HG02588 (cell line): ENCODE measurements around the gene PDF.
"Not testable (repeated sequence)": the region's sequence is repeated elsewhere in the genome, so short reads cannot be mapped to it uniquely, and the experiment has no call there.

Experiments used
- ATAC-seq: cut with Tn5 transposase; IDR thresholded peaks from one replicate; pipeline ENCODE4 v1.9.1; 2021; ENCODE audit warnings: mild to moderate bottlenecking, moderate library complexity; ENCODE audit not compliant: unreplicated experiment

PDF gene, protein sequence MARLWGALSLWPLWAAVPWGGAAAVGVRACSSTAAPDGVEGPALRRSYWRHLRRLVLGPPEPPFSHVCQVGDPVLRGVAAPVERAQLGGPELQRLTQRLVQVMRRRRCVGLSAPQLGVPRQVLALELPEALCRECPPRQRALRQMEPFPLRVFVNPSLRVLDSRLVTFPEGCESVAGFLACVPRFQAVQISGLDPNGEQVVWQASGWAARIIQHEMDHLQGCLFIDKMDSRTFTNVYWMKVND

DNA sequence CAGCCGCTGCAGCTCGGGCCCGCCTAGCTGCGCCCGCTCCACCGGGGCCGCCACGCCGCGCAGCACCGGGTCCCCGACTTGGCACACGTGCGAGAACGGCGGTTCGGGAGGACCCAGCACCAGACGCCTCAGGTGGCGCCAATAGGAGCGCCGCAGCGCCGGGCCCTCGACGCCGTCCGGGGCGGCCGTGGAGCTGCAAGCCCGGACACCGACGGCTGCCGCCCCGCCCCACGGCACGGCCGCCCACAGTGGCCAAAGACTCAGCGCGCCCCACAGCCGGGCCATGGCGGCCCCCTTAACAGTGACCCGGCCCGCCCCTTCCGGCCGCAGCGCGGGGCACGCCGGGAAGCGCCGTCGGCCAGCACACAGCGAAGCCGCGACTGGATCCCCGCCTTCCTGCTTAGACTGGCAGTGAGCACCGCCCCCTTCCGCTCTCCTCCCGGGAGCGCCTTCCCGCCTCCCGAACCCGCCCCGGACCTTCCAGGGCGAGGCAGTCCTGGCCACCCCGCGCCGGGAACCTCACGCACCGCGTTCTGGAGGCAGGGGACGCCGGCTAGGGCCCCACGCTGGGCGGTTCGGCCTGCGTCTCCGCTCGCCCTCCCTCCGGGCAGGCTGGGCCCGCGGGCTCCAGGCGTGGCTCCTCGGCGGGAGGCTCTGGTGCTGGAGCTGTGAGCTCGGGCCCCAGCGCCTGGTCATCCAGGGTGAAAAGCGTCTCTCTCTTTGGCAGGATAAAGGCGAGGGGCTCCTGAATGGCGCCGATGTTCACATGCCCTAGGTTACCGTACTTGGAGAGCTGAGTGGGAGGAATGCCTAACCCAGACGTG, at the start of gene PDF:
PDF (minus strand) TSS at position 303 of the 824 bp plus-strand sequence; CDS start at position 285, 18 bp downstream.
- peak; percentile 94 for ATAC-seq

DNA sequence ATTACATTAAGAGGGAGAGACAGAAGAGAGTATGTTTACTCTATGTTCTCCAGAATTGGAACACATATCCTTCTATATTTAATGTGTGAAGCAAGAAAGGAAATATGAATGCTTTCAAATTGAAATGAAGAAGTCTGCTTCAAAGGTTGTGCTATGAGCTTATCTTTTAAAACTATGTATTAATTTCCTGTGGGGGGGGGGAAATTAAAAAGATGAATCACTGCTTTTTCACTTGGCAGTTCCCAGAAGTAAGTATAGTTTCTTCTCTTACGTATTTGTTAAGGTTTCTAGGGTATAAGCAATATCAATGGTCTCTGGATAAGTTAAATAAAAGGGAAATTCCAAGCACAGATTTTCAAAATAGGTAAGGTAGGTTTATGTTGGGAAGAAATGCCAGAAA, 48.4 kb upstream of the PDF start:
- no peak for ATAC-seq

DNA sequence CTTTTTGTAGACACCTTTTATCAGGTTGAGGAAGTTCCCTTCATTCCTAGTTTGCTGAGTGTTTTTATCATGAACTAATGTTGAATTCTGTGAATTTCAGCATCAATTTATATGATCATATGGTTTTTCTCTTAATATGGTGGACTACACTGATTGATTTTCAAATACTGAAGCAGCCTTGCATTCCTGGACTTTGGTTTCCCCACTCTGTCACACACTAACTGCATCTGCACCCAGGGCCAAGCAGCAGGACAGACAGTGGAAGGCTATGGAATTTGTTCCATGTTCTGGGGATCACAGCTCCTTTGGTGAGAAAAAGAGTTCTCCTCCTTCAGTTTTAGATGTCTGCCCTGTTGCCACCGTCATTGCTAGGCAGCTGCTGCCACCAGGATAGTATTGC, 47.6 kb upstream of the PDF start:
- no peak for ATAC-seq

DNA sequence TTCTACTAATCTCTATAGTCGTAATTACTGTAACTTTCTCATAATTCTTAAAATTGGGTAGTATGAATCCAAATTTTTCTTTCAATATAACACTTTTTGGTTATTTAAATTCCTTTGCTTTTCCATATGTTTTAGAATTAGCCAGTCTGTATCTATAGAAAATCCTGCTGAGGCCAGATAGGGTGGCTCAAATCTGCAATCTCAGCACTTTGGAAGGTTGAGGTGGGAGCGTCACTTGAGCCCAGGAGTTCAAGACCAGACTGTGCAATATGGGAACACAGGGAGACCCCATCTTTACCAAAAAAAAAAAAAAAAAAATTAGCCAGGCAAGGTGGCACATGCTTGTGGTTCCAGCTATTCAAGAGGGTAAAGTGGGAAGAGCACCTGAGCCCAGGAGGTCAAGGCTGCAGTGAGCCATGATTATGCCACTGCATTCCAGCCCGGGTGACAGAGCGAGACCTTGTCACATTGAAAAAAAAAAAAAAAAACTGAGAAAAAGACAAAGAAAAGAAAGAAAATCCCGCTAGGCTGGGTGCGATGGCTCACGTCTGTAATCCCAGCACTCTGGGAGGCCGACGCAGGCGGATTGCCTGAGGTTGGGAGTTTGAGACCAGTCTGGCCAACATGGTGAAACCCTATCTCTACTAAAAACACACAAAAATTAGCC, 46.1 kb upstream of the PDF start:
- ATAC-seq: no peak

DNA sequence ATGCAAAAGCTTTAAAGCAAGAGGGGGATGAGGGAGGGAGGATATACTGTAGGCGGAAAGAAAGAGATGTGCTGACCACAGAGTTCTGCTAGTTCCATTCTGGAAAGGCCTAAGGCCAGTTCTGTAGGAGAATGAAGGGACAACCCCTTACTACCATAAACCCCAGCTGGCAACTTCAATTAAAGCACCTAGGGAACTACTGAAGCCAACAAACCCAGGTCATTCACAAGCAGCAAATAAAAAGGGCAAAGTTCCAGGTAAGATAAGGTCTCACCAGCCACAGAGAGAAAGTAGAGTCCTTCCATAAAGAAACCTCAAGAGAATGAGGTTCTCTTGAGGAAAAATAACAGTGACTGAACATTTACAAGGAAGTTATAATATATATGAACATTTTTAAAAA, 42.6 kb upstream of the PDF start:
- ATAC-seq: no peak

DNA sequence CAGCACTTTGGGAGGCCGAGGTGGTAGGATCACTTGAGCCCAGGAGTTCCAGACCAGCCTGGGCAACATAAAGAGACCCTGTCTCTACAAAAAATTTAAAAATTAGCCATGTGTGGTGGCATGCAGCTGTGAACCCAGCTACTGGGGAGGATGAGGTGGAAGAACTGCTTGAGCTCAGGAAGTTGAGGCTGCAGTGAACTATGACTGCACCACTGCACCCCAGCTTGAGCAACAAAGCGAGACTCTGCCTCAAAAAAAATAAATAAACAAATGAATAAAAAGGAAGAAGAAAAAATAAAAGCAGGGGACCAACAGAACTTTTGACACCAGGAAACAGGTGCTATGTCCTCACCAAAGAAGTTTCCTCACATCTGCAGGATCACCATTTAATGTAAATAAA, 41.2 kb upstream of the PDF start:
- no peak for ATAC-seq

DNA sequence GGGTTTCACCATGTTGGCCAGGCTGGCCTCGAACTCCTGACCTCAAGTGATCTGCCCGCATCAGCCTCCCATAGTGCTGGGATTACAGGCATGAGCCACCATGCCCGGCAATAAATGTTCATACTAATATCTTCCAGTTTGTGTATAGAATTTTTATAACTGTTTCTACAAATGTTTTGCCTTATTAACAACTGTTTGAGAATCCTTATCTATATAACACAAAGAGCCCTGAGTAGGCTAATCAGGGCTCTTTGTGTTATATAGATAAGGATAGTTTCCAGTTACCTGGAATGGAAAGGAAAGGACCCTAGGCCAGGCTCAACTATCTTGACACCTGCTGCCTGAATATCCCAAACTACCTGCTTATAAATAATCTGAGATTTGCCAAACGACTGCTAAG, 38.5 kb upstream of the PDF start:
- ATAC-seq: no peak

DNA sequence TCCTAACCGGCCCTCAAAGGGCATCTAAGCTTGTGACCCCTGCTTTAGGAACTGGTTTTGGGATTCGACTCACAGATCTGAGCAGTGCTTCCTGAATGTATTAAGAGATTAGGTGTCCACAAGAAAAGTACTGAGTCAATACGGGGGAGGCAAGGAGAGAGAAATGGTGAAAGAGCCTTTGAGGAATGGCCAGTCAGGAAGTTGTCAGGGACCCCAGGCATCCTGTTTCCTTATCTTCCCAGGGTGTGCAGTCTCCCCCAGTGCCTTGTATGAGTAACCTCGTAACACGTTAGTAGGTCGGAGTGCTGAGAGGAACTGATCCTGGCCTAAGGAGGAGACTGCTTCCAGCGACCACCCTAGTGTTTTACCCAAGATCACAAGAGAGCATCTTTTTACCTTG, 37.6 kb upstream of the PDF start:
- no peak for ATAC-seq

DNA sequence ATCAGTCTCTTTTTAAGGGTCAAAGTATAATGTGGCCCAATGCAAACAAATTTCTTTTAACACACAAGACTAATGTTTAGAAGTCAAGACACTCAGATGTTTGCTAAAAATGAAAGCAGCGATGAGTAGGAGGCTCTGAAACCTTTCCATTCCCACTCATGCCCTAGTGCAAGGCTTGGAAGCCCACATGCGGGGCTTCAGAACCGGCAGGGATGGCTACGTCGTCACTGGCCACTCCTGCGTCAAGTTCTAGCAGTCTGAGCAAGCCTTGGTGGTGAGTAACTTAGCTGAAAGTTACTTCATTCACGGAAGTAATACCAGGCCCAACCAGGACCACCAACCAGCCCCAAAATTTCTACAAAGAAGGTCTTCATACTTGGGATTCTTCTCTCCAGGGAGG, 36.0 kb upstream of the PDF start:
- ATAC-seq: no peak

DNA sequence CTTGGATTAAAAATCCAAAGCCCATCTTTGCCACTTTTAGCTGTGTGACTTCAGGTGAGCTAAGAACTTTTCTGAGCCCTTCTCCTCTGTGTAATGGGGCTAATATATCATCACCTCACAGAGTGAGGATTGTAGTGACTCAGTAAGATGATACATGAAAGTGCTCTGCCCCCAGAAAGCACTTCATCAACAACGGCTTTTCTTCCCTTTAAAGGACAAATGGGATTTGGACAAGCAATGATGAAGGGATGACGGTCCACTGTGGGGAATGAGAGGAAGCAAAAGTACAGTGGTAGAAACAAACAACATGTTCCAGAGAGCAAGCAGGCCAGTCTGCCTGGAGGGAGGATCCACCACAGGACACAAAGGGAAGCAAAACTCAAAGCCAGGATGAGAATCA, 35.5 kb upstream of the PDF start:
- no peak for ATAC-seq

DNA sequence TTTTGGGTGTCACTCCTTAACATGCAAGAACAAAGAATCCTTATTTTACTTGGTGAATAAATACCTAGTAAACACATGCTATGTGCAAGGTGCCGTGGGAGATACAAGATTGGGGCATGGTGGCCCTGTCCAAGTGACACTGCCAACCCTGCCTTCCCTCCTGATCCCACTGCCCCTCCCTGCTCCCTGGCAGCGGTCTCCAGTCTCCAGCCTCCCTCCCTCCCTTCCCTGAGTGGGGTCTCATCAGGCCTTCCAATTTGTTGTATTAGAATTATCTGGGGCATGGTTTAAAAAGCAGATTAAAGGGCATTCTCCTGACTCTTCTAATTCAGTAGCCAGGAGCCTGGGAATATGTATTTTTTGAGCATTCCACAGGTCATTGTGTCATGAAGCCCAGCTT, 33.7 kb upstream of the PDF start:
- ATAC-seq: no peak

DNA sequence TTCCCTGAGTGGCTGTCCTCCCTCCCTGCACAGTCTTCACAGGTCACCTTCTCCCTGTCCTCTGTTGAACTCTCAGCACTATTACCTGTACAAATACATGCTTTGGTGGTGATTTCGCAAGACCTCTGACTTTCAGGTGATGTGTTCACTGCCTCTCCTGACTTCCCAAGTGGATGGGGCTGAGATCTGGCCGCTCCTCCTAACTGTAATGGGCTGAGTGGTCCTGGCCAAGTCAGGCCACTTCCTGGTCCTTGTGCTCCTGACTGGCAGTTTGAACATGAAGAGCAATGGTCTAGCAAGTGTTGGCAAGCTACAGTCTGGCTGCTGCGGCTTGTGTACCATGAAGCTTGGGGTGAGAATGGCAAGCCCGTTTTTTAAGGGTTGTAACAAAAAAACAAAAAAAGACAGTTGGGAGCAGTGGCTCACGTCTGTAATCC, 32.9 kb upstream of the PDF start:
- no peak for ATAC-seq

DNA sequence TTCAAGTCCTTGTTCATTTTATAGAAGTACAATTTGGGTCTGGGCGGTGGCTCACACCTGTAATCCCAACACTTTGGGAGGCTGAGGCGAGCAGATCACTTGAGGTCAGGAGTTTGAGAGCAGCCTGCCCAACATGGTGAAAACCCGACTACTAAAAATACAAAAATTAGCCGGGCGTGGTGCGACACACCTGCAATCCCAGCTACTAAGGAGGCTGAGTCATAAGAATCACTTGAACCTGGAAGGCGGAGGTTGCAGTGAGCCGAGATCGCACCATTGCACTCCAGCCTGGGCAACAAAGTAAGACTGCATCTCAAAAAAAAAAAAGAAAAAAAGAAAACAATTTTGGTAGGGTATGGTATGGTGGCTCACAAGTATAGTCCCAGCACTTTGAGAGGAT, 29.7 kb upstream of the PDF start:
- not testable (repeated sequence) for ATAC-seq

DNA sequence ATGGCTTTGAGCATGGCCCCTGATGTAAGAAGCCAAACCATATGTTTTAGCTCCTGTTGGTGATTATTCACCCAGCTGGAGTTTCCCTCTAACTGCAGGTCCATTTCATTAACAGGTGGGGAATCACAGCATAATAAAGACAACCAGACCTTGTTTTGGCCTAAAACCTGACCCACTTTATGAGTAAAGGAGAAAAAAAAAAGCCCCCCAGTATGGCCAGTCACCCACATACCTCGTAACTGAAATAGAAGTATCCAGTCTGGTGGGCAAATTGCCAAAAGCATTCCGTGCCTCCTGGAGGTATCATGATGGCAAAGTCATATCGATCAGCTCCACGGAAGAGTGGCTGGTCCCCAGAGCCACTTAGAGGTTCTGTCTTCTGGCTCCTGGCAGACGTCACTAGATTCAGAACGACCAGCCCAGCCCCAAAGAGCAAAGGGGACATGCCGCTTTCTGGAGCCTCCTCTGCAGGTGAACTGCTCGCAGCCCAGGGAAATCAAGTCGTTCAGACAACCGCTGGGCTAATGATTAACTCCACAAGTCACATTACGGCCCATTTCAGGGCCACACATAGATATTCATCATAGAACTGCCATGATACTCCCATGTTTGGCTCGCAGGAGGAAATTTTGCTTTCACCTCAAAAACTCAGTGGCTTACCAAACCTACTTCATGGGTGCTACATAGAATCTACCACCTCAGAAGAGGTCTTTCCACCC, 21.1 kb upstream of the PDF start, which contains the start of gene TMED6:
TMED6 (minus strand) TSS at position 478 of the 719 bp plus-strand sequence; CDS start at position 445, 33 bp downstream.
- ATAC-seq: no peak

DNA sequence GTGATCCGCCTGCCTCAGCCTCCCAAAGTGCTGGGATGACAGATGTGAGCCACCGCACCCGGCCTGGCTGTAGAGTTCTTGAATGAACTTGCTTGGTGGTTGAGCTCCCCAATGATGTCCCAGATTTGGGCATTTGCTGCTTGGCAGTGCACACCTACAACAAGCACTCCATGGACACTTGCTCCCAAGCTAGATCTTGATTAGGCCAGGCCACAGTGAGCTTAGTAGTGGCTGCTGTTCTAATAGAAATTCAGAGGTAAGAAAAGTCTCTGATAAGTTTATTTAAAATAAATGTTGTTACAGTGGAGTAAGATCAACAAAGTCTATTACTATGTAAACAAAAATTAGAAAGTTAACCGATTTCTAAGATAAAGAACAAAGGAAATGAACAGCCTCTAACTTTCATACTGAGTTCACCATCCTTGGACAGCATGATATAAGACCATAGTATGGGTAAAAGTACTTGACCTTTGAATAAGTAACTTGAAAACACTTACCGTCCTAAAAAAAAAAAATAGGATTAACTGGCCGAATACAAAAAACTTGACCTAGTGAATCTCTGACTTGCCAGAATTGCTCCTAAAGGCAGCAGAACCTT, 20.2 kb upstream of the PDF start:
- ATAC-seq: no peak

DNA sequence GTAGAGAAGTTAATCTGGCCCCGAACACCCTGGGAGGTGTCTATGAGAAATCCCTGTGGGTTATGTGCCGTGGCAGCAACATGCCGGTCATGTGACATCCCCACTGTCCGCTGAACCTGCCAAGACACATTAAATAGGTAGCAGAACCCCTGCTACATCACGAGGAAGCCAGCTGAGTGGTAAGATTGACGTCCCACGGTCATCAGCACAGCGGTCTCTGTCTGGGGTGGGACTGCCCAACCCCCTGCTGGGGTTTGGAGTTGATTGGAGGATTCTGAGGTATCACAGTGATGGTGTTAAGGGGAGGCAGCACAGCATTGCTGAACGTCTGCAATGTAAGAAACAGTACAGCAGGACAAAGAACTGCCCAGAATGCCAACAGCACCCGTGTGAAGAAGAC, 19.1 kb upstream of the PDF start:
- ATAC-seq: no peak

DNA sequence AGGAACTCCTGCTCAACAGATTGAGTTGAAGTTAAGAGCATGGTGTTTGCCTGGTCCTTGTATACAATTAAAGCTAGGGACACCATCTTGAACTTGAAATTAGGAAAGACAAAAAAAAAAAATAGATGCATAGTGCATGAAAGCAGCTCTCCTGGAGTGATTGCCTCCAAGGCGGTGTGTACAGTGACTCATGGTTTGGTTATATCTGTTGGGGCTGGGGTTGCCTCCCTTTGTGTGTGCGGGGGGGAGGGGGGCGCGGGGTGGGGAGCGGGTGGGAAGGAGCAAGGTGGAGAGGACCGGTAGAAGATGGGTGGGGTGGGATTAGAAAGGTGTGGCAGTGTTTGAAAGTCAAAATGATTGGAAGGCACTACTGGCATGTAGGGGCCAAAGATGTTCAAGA, 17.8 kb upstream of the PDF start:
- ATAC-seq: no peak

DNA sequence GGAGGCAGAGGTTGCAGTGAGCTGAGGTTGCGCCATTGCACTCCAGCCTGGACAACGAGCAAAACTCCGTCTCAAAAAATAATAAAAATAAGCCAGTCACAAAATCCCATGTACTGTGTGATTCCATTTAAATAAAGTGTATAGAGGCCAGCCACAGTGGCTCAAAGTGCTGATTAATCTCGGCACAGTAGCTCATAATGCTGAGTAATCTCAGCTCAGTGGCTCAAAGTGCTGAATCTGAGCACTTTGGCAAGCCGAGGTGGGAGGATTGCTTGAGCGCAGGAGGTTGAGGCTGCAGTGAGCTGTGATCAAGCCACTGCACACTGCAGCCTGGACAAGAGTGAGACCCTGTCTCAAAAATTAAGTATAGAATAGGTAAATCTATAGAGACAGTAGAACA, 16.3 kb upstream of the PDF start:
- ATAC-seq: no peak

DNA sequence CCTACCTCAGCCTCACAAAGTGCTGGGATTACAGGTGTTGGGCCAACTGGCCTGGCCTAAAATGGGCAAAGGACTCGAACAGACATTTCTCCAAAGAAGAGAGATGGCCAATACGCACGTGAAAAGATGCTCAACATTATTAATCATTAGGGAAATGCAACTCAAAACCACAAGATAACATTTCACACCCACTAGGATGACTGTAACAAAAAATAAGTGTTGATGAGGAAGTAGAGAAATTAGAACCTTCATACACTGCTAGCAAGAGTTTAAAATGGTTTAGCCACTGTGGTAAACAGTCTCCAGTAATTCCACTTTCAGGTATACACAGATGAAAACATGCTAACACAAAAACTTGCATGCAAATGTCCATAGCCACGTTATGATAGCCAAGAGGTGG, 15.5 kb upstream of the PDF start:
- ATAC-seq: no peak

DNA sequence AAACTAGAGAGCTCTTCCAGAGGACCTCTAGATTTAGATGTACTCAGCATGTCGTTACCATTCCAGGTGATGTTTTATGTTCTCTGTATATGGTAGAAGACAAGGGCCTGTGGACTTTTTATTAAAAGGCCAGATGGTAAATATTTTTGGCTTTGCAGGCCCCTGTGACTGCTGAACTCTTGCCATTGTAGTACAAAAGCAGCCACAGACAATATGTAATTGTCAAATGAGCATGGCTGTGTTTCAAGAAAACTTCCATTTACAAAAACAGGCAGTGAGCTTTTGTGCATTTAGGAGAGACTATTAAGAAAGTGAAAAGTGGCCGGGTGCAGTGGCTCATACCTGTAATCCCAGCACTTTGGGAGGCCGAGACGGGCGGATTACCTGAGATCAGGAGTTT, 13.8 kb upstream of the PDF start:
- ATAC-seq: no peak

DNA sequence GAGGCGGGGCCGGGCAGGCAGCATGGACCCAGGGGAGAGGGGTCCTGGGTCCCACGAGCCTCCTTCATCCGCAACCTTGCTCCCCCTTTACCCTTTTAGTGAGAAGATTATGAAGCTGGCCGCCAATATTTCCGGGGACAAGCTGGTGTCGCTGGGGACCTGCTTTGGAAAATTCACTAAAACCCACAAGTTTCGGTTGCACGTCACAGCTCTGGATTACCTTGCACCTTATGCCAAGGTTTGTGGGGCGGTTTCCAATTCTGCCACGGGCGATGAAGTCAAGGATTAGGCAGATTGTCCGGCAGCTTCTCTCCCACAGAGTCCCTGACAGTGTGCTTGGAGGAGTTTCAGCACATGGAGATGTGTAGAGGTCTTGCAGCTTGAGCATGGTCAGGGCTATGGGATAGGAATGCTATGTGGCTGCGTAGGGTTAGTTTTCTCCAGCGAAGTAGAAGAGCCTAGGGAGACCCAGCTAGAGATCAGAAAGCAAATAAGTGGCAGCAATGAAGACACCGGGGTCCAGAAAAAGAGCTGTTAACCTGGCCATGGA, 9.8 kb upstream of the PDF start:
- ATAC-seq: no peak
